Measurements from ENCODE around the gene EFHC2.
"Not testable (repeated sequence)": the region's sequence is repeated elsewhere in the genome, so short reads cannot be mapped to it uniquely, and the experiment has no call there.

The EFHC2 gene

DNA sequence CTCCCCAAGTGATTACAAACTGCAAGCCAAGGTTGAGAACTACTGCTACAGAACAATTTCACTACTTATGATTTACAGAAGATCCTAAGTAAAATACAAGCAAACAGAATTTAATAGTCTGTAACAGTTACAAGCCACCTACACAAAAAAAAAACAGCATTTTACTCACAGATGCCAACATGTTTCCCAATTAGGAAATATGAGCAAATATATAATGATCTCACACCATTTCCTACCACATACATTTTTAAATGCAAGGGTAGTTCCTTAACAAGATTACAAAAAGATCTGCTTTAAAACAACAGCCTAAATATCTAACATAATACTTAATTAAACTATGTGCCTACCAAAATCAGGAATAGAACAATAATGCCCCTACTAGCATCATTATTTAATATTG lies 63.4 kb downstream of the EFHC2 start:
- no peaks in the 10 kb centered on the region for H3K36me3 ChIP-seq (ENCODE audit: insufficient read depth, low read length)
- DNase-seq (ENCODE audit: low read depth, low spot score) = no peak
- no peak overlapping the region for H3K9ac ChIP-seq (ENCODE audit: insufficient read length)
- no peak for TF ChIP-seq EZH2 (IDR thresholded peaks at IDR 0.05)
- TF ChIP-seq FOXP2 (optimal IDR thresholded peaks at IDR 0.05; ENCODE audit: control extremely low read depth, extremely low read length, insufficient read depth) = no peak
- no peak for TF ChIP-seq POLR2AphosphoS5 (IDR thresholded peaks at IDR 0.05; ENCODE audit: borderline replicate concordance, low read depth, low read length)
- no peaks in the 10 kb centered on the region for H3K9me3 ChIP-seq (ENCODE audit: low read depth, low read length)
- no peak overlapping the region for H3K4me3 ChIP-seq
- no peak overlapping the region for H3K27ac ChIP-seq

DNA sequence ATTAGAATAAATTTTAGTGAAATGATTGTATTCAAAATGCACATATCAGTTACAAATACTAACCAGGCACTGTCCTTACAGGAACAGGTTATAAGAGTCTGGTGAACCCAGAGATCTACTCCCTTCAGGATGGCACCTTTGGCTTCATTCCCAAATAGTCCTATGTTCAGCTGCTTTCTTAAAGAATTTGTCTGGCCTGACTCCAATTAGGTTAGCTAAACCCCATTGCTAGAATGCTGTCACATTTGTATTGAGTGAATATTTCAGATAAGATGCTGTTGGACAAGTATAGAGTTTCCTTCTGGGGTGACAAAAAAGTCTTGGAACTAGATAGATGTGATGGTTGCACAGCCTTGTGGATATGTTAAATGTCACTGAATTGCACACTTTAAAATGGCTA lies 69.4 kb downstream of the EFHC2 start:
- Histone ChIP-seq H3K9me3 (ENCODE audit: low read depth, low read length) (no peaks in the 10 kb centered on the region), H3K27ac (no peak overlapping the region), H3K9ac (ENCODE audit: insufficient read length) (no peak overlapping the region), H3K36me3 (ENCODE audit: insufficient read depth, low read length) (no peaks in the 10 kb centered on the region), H3K4me3 (no peak overlapping the region)
- TF ChIP-seq EZH2 (IDR thresholded peaks at IDR 0.05) = no peak
- TF ChIP-seq FOXP2 (optimal IDR thresholded peaks at IDR 0.05; ENCODE audit: control extremely low read depth, extremely low read length, insufficient read depth) = no peak
- no peak for TF ChIP-seq POLR2AphosphoS5 (IDR thresholded peaks at IDR 0.05; ENCODE audit: borderline replicate concordance, low read depth, low read length)
- DNase-seq (ENCODE audit: low read depth, low spot score) = no peak

DNA sequence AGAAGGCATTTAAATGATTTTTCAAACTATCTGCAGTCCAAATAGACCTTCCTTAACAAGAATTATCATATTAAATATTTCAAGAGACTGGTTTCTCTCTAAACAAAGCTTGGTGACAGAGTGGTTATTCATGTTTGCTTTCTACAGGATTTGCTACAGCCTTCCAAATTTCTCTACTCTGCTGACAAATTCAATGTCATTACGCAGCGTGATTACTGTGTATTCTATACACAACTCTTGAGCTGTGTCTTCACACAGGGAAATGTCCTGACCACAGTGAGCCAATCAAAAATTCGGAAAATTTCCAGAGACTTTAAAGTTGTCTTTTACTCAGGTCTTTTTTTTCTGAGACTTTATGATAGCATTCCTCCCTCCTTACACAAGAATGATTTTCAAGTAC lies 75.6 kb downstream of the EFHC2 start:
- Histone ChIP-seq H3K27ac (no peak overlapping the region), H3K9ac (ENCODE audit: insufficient read length) (no peak overlapping the region), H3K36me3 (ENCODE audit: insufficient read depth, low read length) (no peaks in the 10 kb centered on the region), H3K4me3 (no peak overlapping the region), H3K9me3 (ENCODE audit: low read depth, low read length) (no peaks in the 10 kb centered on the region)
- no peak for DNase-seq (ENCODE audit: low read depth, low spot score)
- TF ChIP-seq EZH2 (IDR thresholded peaks at IDR 0.05) (no peak), POLR2AphosphoS5 (IDR thresholded peaks at IDR 0.05; ENCODE audit: borderline replicate concordance, low read depth, low read length) (no peak), FOXP2 (optimal IDR thresholded peaks at IDR 0.05; ENCODE audit: control extremely low read depth, extremely low read length, insufficient read depth) (no peak)

DNA sequence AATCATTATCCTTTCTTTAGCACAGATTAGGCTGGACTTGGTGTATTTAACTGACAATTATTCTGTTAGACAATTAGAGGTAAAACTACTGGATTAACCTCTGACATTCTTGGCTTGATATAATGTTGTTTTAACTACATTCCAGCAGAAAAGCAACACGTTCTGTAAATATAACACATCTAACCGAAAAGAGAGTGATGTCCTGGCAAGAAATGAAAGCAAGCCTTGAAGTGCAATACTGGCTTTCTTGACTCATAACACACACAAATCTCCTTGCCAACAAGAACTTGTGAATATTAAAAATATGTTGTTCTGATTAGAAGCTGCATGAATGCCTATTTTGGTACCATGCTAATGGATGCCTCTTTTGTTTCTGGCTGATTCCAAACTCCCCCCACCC lies 76.4 kb downstream of the EFHC2 start:
- TF ChIP-seq FOXP2 (optimal IDR thresholded peaks at IDR 0.05; ENCODE audit: control extremely low read depth, extremely low read length, insufficient read depth) = no peak
- TF ChIP-seq POLR2AphosphoS5 (IDR thresholded peaks at IDR 0.05; ENCODE audit: borderline replicate concordance, low read depth, low read length) = no peak
- no peak for TF ChIP-seq EZH2 (IDR thresholded peaks at IDR 0.05)
- Histone ChIP-seq H3K9ac (ENCODE audit: insufficient read length) (no peak overlapping the region), H3K9me3 (ENCODE audit: low read depth, low read length) (no peaks in the 10 kb centered on the region), H3K4me3 (no peak overlapping the region), H3K27ac (no peak overlapping the region), H3K36me3 (ENCODE audit: insufficient read depth, low read length) (no peaks in the 10 kb centered on the region)
- DNase-seq (ENCODE audit: low read depth, low spot score) = no peak

DNA sequence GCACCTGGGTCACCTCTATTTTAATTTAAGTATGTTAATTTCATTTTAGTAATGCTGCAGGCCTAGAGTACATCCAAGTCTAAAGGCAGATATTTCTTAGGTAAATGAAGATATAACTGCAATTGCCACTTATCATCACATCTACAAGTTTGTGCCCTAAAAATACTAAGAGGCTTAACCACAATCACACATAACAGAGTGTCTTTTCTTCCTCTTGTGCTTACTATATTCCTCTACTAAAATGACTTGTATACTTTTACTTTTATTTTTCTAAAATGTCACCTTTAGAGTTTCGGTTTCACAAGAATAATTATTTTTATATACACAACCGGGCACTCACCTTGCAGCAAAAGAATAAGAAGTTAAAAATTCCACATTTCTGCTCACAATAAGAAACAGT lies 77.9 kb downstream of the EFHC2 start:
- DNase-seq (ENCODE audit: low read depth, low spot score) = no peak
- no peak overlapping the region for H3K27ac ChIP-seq
- H3K9ac ChIP-seq (ENCODE audit: insufficient read length) = no peak overlapping the region
- no peak overlapping the region for H3K4me3 ChIP-seq
- H3K36me3 ChIP-seq (ENCODE audit: insufficient read depth, low read length) = no peaks in the 10 kb centered on the region
- no peak for TF ChIP-seq EZH2 (IDR thresholded peaks at IDR 0.05)
- no peak for TF ChIP-seq POLR2AphosphoS5 (IDR thresholded peaks at IDR 0.05; ENCODE audit: borderline replicate concordance, low read depth, low read length)
- TF ChIP-seq FOXP2 (optimal IDR thresholded peaks at IDR 0.05; ENCODE audit: control extremely low read depth, extremely low read length, insufficient read depth) = no peak
- H3K9me3 ChIP-seq (ENCODE audit: low read depth, low read length) = no peaks in the 10 kb centered on the region

DNA sequence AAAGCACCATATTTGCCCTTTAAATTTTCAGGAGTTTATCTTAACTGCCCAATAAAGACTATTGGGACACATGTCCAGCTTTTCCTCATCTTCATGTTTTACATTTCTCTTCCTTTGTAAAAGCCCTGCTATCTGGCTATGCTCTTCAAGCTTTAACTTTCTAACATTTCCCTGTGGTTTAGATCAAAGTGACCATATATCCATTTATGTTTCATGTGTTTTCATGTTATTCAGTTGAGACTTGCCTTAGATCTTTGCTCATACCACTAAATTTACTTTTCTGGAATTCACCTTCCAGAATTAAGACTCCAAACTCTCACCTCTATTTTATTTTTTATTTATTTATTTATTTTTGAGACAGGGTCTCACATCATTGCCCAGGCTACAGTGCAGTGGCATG lies 78.5 kb downstream of the EFHC2 start:
- H3K27ac ChIP-seq = no peak overlapping the region

DNA sequence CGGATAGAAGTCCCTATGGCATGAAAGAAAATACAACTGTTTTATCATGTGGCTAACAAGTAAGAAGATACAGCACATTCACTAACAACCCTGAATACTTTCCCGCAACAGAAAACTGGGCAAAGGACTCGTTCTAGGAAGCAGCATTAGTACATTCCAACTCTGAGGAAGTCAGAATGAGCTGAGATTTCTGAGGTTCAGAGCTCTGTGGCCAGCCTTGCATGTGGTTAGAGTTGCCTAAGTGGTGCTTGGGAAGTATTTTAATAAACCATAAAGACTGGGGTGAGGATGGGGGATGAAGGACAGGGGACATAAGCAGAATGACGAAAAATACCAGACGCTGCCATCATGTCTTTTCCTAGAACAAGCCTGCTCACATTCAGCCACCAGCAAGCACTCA lies 82.2 kb downstream of the EFHC2 start:
- no peak for DNase-seq (ENCODE audit: low read depth, low spot score)
- no peaks in the 10 kb centered on the region for H3K36me3 ChIP-seq (ENCODE audit: insufficient read depth, low read length)
- H3K9ac ChIP-seq (ENCODE audit: insufficient read length) = no peak overlapping the region

More for the DNA sequence above, 78.5 kb downstream of the EFHC2 start:
- no peak for DNase-seq (ENCODE audit: low read depth, low spot score)
- Histone ChIP-seq H3K9ac (ENCODE audit: insufficient read length) (no peak overlapping the region), H3K9me3 (ENCODE audit: low read depth, low read length) (no peaks in the 10 kb centered on the region), H3K4me3 (no peak overlapping the region), H3K36me3 (ENCODE audit: insufficient read depth, low read length) (no peaks in the 10 kb centered on the region)
- no peak for TF ChIP-seq EZH2 (IDR thresholded peaks at IDR 0.05)
- TF ChIP-seq POLR2AphosphoS5 (IDR thresholded peaks at IDR 0.05; ENCODE audit: borderline replicate concordance, low read depth, low read length) = no peak
- TF ChIP-seq FOXP2 (optimal IDR thresholded peaks at IDR 0.05; ENCODE audit: control extremely low read depth, extremely low read length, insufficient read depth) = no peak

DNA sequence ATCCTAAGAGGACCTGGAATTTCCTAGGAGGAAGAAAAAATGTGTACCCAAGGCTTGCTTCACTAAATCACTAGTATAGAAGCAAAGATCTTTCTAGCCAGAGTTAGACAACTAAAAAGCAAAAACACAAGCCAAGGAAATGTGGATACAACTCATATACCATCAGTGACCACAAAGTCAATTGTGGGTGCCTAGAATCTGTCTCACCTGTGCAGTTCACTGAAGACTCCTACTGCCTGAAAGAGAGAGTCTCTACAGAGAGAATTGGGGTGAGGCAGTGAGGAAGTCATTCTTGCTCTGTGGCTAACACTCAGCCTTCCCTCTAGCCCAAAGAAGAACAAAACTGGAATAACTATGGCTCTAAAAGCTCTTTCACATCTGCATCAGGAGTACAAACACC lies 82.9 kb downstream of the EFHC2 start:
- Histone ChIP-seq H3K27ac (no peak overlapping the region), H3K9me3 (ENCODE audit: low read depth, low read length) (no peaks in the 10 kb centered on the region), H3K4me3 (no peak overlapping the region), H3K9ac (ENCODE audit: insufficient read length) (no peak overlapping the region), H3K36me3 (ENCODE audit: insufficient read depth, low read length) (no peaks in the 10 kb centered on the region)
- DNase-seq (ENCODE audit: low read depth, low spot score) = no peak
- no peak for TF ChIP-seq FOXP2 (optimal IDR thresholded peaks at IDR 0.05; ENCODE audit: control extremely low read depth, extremely low read length, insufficient read depth)
- TF ChIP-seq EZH2 (IDR thresholded peaks at IDR 0.05) = no peak
- TF ChIP-seq POLR2AphosphoS5 (IDR thresholded peaks at IDR 0.05; ENCODE audit: borderline replicate concordance, low read depth, low read length) = no peak

More for the DNA sequence above, 82.2 kb downstream of the EFHC2 start:
- Histone ChIP-seq H3K27ac (no peak overlapping the region), H3K4me3 (no peak overlapping the region), H3K9me3 (ENCODE audit: low read depth, low read length) (no peaks in the 10 kb centered on the region)
- no peak for TF ChIP-seq EZH2 (IDR thresholded peaks at IDR 0.05)

DNA sequence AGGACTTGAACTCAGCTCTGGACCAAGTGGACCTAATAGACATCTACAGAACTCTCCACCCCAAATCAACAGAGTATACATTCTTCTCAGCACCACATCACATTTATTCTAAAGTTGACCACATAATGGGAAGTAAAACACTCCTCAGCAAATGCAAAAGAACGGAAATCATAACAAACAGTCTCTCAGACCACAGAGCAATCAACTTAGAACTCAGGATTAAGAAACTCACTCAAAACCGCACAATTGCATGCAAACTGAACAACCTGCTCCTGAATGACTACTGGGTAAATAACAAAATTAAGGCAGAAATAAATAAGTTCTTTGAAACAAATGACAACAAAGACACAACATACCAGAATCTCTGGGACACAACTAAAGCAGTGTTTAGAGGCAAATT lies 87.7 kb downstream of the EFHC2 start:
- not testable (repeated sequence) for DNase-seq (ENCODE audit: low read depth, low spot score); H3K9me3 ChIP-seq (ENCODE audit: low read depth, low read length); H3K36me3 ChIP-seq (ENCODE audit: insufficient read depth, low read length); H3K9ac ChIP-seq (ENCODE audit: insufficient read length); H3K27ac ChIP-seq; H3K4me3 ChIP-seq
